HUES64 (cell line): ENCODE data around the gene SERPINB6.
"Not testable (repeated sequence)": the region's sequence is repeated elsewhere in the genome, so short reads cannot be mapped to it uniquely, and the experiment has no call there.

Experiments used
- H3K27ac ChIP-seq: 2 replicates; pipeline ENCODE4 v1.7.0; 2013; ENCODE audit warnings: low read depth, low read length, inconsistent platforms
- H3K27me3 ChIP-seq: 2 replicates; pipeline ENCODE4 v1.6.1; 2013; ENCODE audit warnings: mild to moderate bottlenecking, low read length; ENCODE audit not compliant: insufficient read depth
- H3K36me3 ChIP-seq: 2 replicates; pipeline ENCODE4 v1.6.1; 2013; ENCODE audit warnings: mild to moderate bottlenecking, low read length; ENCODE audit not compliant: insufficient read depth
- H3K4me1 ChIP-seq: 2 replicates; pipeline ENCODE4 v1.6.1; 2013; ENCODE audit warnings: mild to moderate bottlenecking, low read length, moderate library complexity; ENCODE audit not compliant: insufficient read depth
- H3K4me3 ChIP-seq: 2 replicates; pipeline ENCODE4 v1.5.1; 2013; ENCODE audit warnings: mild to moderate bottlenecking, low read length, moderate library complexity
- H3K9ac ChIP-seq: 2 replicates; pipeline ENCODE4 v1.6.1; 2013; ENCODE audit warnings: mild to moderate bottlenecking, low read depth, low read length
- H3K9me3 ChIP-seq: 2 replicates; pipeline ENCODE4 v1.6.1; 2013; ENCODE audit warnings: low read depth, low read length; ENCODE audit not compliant: insufficient read depth
- WGBS: fragments of 150-250, 120-280 bp; methylation state at CpG from one replicate; pipeline ENCODE4 v1.1.7; 2013; ENCODE audit warnings: missing lambda C conversion rate; 5-methylcytosine and 5-hydroxymethylcytosine counted together

Gene SERPINB6

GRCh38 chr6:2944405-2945152, 26.8 kb downstream of the SERPINB6 start:
- no peaks in the 10 kb centered on the region for H3K9me3 ChIP-seq
- H3K36me3 ChIP-seq: 0 out of 2 replicates have a peak, but pooled peaks cover 4% of the 10 kb centered on the region
- H3K27me3 ChIP-seq: no peaks in the 10 kb centered on the region
- no peak overlapping the region for H3K9ac ChIP-seq
- 90% methylated on average over 7 of the region's 7 CpGs for WGBS
- no peak overlapping the region for H3K27ac ChIP-seq
- H3K4me3 ChIP-seq: no peak overlapping the region
- peaks cover 17% of the 10 kb centered on the region; the same call in 1 of the 2 replicates for H3K4me1 ChIP-seq

GRCh38 chr6:2943564-2943955, 27.8 kb downstream of the SERPINB6 start:
- H3K9ac ChIP-seq: no peak overlapping the region
- no peak overlapping the region for H3K27ac ChIP-seq
- 0 out of 2 replicates have a peak, but pooled peaks cover 3% of the 10 kb centered on the region for H3K36me3 ChIP-seq
- peaks cover 17% of the 10 kb centered on the region; the same call in 1 of the 2 replicates for H3K4me1 ChIP-seq
- no peaks in the 10 kb centered on the region for H3K27me3 ChIP-seq
- 91% methylated on average over 5 of the region's 5 CpGs for WGBS
- no peak overlapping the region for H3K4me3 ChIP-seq
- no peaks in the 10 kb centered on the region for H3K9me3 ChIP-seq

- no peaks in the 10 kb centered on the region for H3K9me3 ChIP-seq
- H3K27me3 ChIP-seq: no peaks in the 10 kb centered on the region
- H3K9ac ChIP-seq: no peak overlapping the region
- H3K4me3 ChIP-seq: no peak overlapping the region
- 83% methylated on average over 12 of the region's 12 CpGs for WGBS
- H3K4me1 ChIP-seq: peaks cover 17% of the 10 kb centered on the region; the same call in 1 of the 2 replicates
- no peak overlapping the region for H3K27ac ChIP-seq
- no peaks in the 10 kb centered on the region for H3K36me3 ChIP-seq
Observed at GRCh38 chr6:2942914-2943563, 28.3 kb downstream of the SERPINB6 start.

- not testable (repeated sequence) for H3K36me3 ChIP-seq, H3K27ac ChIP-seq, H3K27me3 ChIP-seq, H3K9ac ChIP-seq, H3K9me3 ChIP-seq, H3K4me3 ChIP-seq
- 98% methylated on average over 18 of the region's 21 CpGs for WGBS
- peaks cover 17% of the 10 kb centered on the region; the same call in 1 of the 2 replicates for H3K4me1 ChIP-seq
Observed at GRCh38 chr6:2942116-2942515, 29.3 kb downstream of the SERPINB6 start.

- Histone ChIP-seq H3K9ac (no peak overlapping the region), H3K27ac (no peak overlapping the region), H3K36me3 (no peaks in the 10 kb centered on the region), H3K9me3 (no peaks in the 10 kb centered on the region), H3K27me3 (no peaks in the 10 kb centered on the region), H3K4me3 (no peak overlapping the region), H3K4me1 (peaks cover 17% of the 10 kb centered on the region; the same call in 1 of the 2 replicates)
- 93% methylated on average over 3 of the region's 3 CpGs for WGBS
Observed at GRCh38 chr6:2940851-2941250, 30.5 kb downstream of the SERPINB6 start.

GRCh38 chr6:2940010-2940850, 31.1 kb downstream of the SERPINB6 start:
- WGBS: 91% methylated on average over 26 of the region's 26 CpGs
- H3K9ac ChIP-seq: no peak overlapping the region
- no peak overlapping the region for H3K27ac ChIP-seq
- H3K36me3 ChIP-seq: no peaks in the 10 kb centered on the region
- H3K4me3 ChIP-seq: no peak overlapping the region
- H3K4me1 ChIP-seq: peaks cover 17% of the 10 kb centered on the region; the same call in 1 of the 2 replicates
- no peaks in the 10 kb centered on the region for H3K9me3 ChIP-seq
- H3K27me3 ChIP-seq: no peaks in the 10 kb centered on the region

GRCh38 chr6:2939315-2940009, 31.9 kb downstream of the SERPINB6 start:
- Histone ChIP-seq H3K27ac (no peak overlapping the region), H3K9me3 (no peaks in the 10 kb centered on the region), H3K9ac (no peak overlapping the region), H3K36me3 (no peaks in the 10 kb centered on the region), H3K4me1 (peaks cover 16% of the 10 kb centered on the region; the same call in 1 of the 2 replicates), H3K4me3 (no peak overlapping the region), H3K27me3 (no peaks in the 10 kb centered on the region)
- 96% methylated on average over 34 of the region's 34 CpGs for WGBS

GRCh38 chr6:2938632-2939083, 32.7 kb downstream of the SERPINB6 start:
- Histone ChIP-seq H3K9me3 (no peaks in the 10 kb centered on the region), H3K27ac (no peak overlapping the region), H3K4me1 (peaks cover 10% of the 10 kb centered on the region; the same call in 1 of the 2 replicates), H3K27me3 (no peaks in the 10 kb centered on the region), H3K9ac (no peak overlapping the region), H3K36me3 (no peaks in the 10 kb centered on the region), H3K4me3 (no peak overlapping the region)
- WGBS: 90% methylated on average over 9 of the region's 9 CpGs

- Histone ChIP-seq H3K27me3 (no peaks in the 10 kb centered on the region), H3K4me1 (0 out of 2 replicates have a peak, but pooled peaks cover 5% of the 10 kb centered on the region), H3K4me3 (no peak overlapping the region), H3K27ac (no peak overlapping the region), H3K9ac (no peak overlapping the region), H3K36me3 (no peaks in the 10 kb centered on the region), H3K9me3 (no peaks in the 10 kb centered on the region)
- 94% methylated on average over 16 of the region's 16 CpGs for WGBS
Observed at GRCh38 chr6:2938004-2938631, 33.2 kb downstream of the SERPINB6 start.

- no peak overlapping the region for H3K9ac ChIP-seq
- H3K4me3 ChIP-seq: no peak overlapping the region
- H3K9me3 ChIP-seq: no peaks in the 10 kb centered on the region
- H3K27me3 ChIP-seq: no peaks in the 10 kb centered on the region
- 93% methylated on average over 3 of the region's 3 CpGs for WGBS
- H3K4me1 ChIP-seq: no peaks in the 10 kb centered on the region
- no peak overlapping the region for H3K27ac ChIP-seq
- no peaks in the 10 kb centered on the region for H3K36me3 ChIP-seq
Observed at GRCh38 chr6:2937627-2938003, 33.8 kb downstream of the SERPINB6 start.
